Stimulated activated CD4-positive, alpha-beta T cell treated with anti-CD3 and anti-CD28 coated beads, Interleukin-1b, Interleukin-23, amount 100 ng/mL, for 48 hours (primary cell): ENCODE results near the gene OTOP1.
"Not testable (repeated sequence)": the region's sequence is repeated elsewhere in the genome, so short reads cannot be mapped to it uniquely, and the experiment has no call there.

Experiments used
- DNase-seq: peaks from one replicate; pipeline ENCODE4 v3.0.0-alpha.2; 2020

Gene OTOP1

DNA sequence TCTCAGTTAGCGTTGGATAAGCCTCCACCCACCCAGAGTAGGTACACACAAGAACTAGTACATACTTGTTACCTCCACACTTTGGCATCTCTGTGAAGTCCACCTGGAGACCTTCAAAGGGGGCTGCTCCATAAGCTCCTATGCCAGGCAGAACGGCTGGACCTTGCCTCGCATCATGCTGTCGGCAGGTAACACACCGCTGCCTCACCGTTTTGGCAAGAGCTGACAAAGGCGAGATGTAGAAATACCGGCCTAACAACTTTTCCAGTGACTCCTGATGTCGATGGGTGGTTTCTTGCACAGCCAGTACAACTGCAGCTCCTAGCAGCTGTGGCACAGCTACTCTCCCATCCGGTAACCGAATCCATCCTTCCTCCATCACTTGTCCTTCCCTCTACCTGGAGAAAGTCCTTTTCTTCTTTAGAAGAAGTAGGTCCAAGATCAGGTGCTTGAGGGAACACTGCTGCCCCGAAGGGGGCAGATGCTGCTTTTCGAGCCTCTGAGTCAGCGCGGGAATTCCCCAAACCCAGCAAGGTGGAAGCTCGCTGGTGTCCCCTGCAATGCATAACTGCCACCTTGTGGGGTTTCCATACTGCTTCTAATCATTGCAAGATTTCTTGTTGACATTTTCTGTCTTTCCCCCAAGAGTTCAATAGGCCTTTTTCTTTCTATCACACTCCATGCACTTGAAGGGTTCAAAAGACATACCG lies 65.6 kb downstream of the OTOP1 start:
- DNase-seq = peak; percentile 11

DNA sequence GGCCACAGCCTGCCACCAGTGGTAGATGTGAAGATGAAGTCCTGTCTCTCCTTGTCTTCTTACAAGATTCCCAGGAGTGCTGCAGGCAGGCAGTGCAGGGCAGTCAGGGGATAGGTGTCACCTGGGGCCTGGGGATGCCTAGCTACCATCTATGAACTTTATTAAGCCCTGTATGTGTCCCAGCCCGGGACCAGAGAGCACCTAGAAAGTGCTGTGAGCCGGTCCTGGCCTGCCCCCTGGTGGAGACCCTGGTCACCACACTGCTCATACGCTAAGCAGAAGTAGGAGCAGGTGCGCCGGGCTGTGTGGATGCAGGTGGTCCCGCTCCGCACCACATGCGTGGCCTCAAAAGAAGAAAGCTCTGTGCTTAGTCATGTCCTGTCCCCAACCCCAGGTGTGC lies 81.1 kb downstream of the OTOP1 start:
- DNase-seq = peak; percentile 33

DNA sequence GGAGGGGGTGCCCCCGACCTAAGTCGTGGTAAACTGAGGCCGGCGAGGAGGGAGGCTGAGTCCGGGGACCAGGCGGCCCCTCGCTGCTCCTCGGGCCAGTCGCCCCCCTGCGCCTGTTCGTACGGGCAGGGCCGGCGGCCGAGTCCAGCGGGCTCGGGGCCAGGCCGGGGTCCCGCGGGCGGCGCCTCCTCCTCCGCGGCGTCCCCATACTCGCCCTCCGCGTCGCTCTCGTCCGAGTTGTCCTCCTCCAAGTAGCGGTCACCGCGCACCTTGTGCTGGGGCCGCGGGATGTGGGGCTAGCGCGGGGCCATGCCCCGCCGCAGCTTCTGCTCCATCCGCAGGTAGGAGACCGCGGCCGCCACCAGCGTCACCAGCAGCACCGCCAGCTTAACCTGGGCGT lies 83.4 kb downstream of the OTOP1 start:
- DNase-seq = not testable (repeated sequence)

DNA sequence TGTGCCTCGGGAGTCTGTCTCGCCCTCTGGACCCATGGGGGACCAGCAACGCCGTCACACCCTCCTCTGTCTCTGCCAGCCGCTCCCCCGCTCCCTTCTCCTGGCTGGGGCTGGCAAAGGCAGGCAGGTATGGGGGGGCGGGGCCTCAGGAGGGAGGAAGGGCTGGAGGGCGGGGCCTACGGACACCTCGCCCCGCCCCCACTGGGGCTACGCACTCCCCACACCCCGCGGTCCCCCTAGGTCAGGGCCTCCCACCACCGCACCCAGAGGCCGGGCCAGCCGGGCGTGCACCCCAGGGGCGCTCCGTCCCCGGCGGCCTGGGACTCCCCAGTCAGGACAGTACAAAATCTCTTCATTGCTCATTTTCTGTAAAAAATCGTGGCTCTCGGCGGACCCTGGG lies 84.0 kb downstream of the OTOP1 start:
- not testable (repeated sequence) for DNase-seq

DNA sequence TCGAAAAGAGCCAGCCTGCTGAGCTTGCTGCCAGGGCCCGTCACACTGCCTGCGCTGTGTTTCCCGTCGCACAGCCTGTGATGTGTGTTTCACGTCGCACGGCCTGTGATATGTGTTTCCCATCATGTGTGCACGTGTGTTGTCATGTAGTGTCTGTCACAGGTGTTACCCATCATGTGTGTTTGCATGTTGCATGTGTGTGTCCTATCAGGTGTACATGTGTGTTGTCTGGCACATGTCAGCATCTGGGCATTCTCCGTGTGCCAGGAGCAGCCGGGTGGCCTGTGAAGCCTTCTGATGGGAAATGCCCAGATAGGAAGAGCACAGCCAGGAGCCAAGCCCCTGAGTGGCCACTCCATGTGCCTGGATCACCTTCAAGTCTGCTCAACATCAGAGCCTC lies 85.5 kb downstream of the OTOP1 start:
- not testable (repeated sequence) for DNase-seq
